HG02885 (cell line): ENCODE measurements around the gene AHCYL1.

Experiments
- ATAC-seq: cut with Tn5 transposase; IDR thresholded peaks from one replicate; pipeline ENCODE4 v1.9.1; 2021; ENCODE audit warnings: mild to moderate bottlenecking; ENCODE audit not compliant: unreplicated experiment, poor library complexity

AHCYL1 gene

GRCh38 chr1:110032327-110032726 is 47.8 kb downstream of the AHCYL1 start:
- ATAC-seq: no peak

GRCh38 chr1:110033421-110033820 is 48.9 kb downstream of the AHCYL1 start:
- no peak for ATAC-seq

- ATAC-seq: no peak
These were observed 49.5 kb downstream of the AHCYL1 start for GRCh38 chr1:110034040-110034450.

- peak; percentile 89 for ATAC-seq
These were observed 50.1 kb downstream of the AHCYL1 start, which contains the start of gene STRIP1 for GRCh38 chr1:110034451-110035235. TSS of gene STRIP1 (plus strand) at chr1:110034624. CDS start at chr1:110034638, 14 bp downstream.

- peak; percentile 10 for ATAC-seq
These were observed 50.7 kb downstream of the AHCYL1 start for GRCh38 chr1:110035236-110035752.

- no peak for ATAC-seq
These were observed 53.7 kb downstream of the AHCYL1 start for GRCh38 chr1:110038271-110038670.

GRCh38 chr1:110039641-110040040 is 55.1 kb downstream of the AHCYL1 start:
- ATAC-seq: no peak

- ATAC-seq: no peak
These were observed 56.0 kb downstream of the AHCYL1 start for GRCh38 chr1:110040548-110040947.

- no peak for ATAC-seq
These were observed 58.5 kb downstream of the AHCYL1 start for GRCh38 chr1:110043016-110043415.

GRCh38 chr1:110047463-110047862 is 62.9 kb downstream of the AHCYL1 start:
- ATAC-seq: no peak

- ATAC-seq: no peak
These were observed 63.7 kb downstream of the AHCYL1 start for GRCh38 chr1:110048240-110048639.

- no peak for ATAC-seq
These were observed 64.5 kb downstream of the AHCYL1 start for GRCh38 chr1:110048923-110049601.

GRCh38 chr1:110049801-110050601 is 65.4 kb downstream of the AHCYL1 start:
- ATAC-seq: no peak

- ATAC-seq: no peak
These were observed 66.2 kb downstream of the AHCYL1 start for GRCh38 chr1:110050602-110051261.

GRCh38 chr1:110051262-110051648 is 66.7 kb downstream of the AHCYL1 start:
- no peak for ATAC-seq

GRCh38 chr1:110053552-110054428 is 69.2 kb downstream of the AHCYL1 start:
- peak; percentile 65 for ATAC-seq

GRCh38 chr1:110055493-110056284 is 71.1 kb downstream of the AHCYL1 start:
- no peak for ATAC-seq

GRCh38 chr1:110056285-110056683 is 71.7 kb downstream of the AHCYL1 start:
- no peak for ATAC-seq
